ENCODE results near the gene EPAS1. TPM values are rescaled to one million over a fixed set of nuclear protein-coding genes. Genes with fewer than 3 reads are reported as not detected.

Gene EPAS1
- polyA plus RNA-seq, 1 of the 3 experiments (the other 2 are of a cell fraction), result 69.2 TPM

DNA sequence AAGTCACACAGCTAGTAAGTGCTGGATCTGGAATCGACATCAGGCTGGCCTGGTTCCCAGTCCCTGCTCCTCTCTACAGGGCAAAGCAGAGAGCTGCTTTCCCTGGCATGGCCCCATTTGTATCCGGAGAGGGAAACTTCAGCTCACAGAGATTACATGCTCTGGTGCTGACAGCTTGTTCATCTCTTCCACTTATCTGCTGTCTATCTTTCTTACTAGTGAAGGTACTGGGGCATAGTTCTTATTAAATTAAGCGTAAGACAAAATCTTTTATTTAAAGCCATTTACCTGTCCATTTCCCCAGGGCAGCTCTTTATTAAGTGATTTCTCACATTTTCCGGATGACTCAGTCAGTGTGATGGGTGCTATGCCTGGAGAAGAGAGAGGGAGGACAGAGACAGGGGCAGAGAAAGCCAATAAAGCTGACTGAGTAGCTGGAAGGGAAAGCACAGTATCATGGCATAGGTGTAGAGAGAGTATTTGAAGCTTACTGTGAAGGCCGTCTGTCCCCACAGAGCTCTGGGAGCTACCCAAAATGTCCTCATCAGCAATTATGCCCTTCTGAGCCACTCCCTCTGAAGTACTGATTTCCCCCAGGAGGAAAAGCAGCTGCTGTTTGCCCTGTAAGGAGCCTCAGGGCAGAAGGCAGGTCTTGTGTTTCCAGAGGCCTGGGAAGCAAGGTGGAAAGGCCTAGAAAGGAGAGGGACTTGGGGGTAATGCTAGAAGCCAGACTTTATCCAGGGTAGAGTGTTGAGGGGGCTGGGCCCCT is 44.1 kb upstream of the EPAS1 start:
- H3K9me3 ChIP-seq, result no peaks in the 10 kb centered on the region
- no peak overlapping the region for H2AFZ ChIP-seq (ENCODE audit: low read depth)
- POLR2A ChIA-PET, result interaction anchor here (0.5 to 2.0 kb wide), 5 partner anchors 16 to 147 kb away, joined by 3 to 7 read pairs (median 3); partner anchors contain the start of gene EPAS1
- H3F3A ChIP-seq (replicated peaks; ENCODE audit: insufficient read depth), result no peaks in the 10 kb centered on the region
- peaks cover 4 to 34% of the 10 kb centered on the region in 2 experiments; a peak in 2 of 4 replicates for H3K4me1 ChIP-seq (ENCODE audit: control insufficient read depth in 1 of 2, insufficient read depth in 2 of 2, low read depth in 1 of 2, low read length in 1 of 2)
- H3K36me3 ChIP-seq (replicated peaks in 1 of 2; ENCODE audit: control insufficient read depth in 1 of 2, insufficient read depth in 2 of 2, low read length in 1 of 2), result no peaks in the 10 kb centered on the region
- no peaks in the 10 kb centered on the region for H3K9me2 ChIP-seq
- H3K27ac ChIP-seq (ENCODE audit: low read depth in 2 of 2, low read length in 1 of 2), result peak overlapping the region; percentile 37 to 58; a peak in 3 of 4 replicates
- no peak overlapping the region for H3K4me3 ChIP-seq (ENCODE audit: low read depth in 2 of 2, low read length in 1 of 2)
- H3K9ac ChIP-seq, result no peak overlapping the region
- CTCF ChIA-PET, result interaction anchor here (0.7 to 2.3 kb wide), 10 partner anchors 10 to 190 kb away, joined by 3 to 9 read pairs (median 3); no protein-coding TSS in a partner anchor
- 17% methylated on average over 5 of the region's 5 CpGs for WGBS (ENCODE audit: low lambda C conversion rate)
- no peaks in the 10 kb centered on the region for H3K79me2 ChIP-seq (ENCODE audit: insufficient read depth)
- DNase-seq, result peak; percentile 75
- H4K20me1 ChIP-seq (ENCODE audit: insufficient read depth), result no peaks in the 10 kb centered on the region
- 0 out of 2 replicates have a peak overlapping the region, but pooled peaks have one; percentile 5 for H3K4me2 ChIP-seq
- no peaks in the 10 kb centered on the region for H3K27me3 ChIP-seq (ENCODE audit: insufficient read depth)
- TF ChIP-seq TAF1 (IDR thresholded peaks at IDR 0.05; ENCODE audit: borderline replicate concordance, low read depth, low read length), result no peak
- no peak; the same call in 1 of the 2 replicates for TF ChIP-seq SMC3 (IDR thresholded peaks at IDR 0.05; ENCODE audit: low read depth, low read length)
- no peak for TF ChIP-seq IRF3 (IDR thresholded peaks at IDR 0.05; ENCODE audit: low read depth, low read length)
- peak; percentile 90 for TF ChIP-seq GATA2 (CRISPR knock-in tag; IDR thresholded peaks at IDR 0.05)
- 0 out of 2 replicates have a peak, but pooled peaks have one; percentile 2 for TF ChIP-seq USF2 (IDR thresholded peaks at IDR 0.05; ENCODE audit: borderline replicate concordance, low read depth, low read length)
- peak; percentile 73 for TF ChIP-seq JUND (IDR thresholded peaks at IDR 0.05)
- TF ChIP-seq REST (IDR thresholded peaks at IDR 0.05; ENCODE audit: low read depth, low read length), result no peak
- no peak for TF ChIP-seq ELF1 (IDR thresholded peaks at IDR 0.05)
- TF ChIP-seq PBX3 (IDR thresholded peaks at IDR 0.05), result peak; percentile 72
- TF ChIP-seq NFIC (IDR thresholded peaks at IDR 0.05; ENCODE audit: borderline replicate concordance), result peak; percentile 72
- peak; percentile 70; the same call in 1 of the 2 replicates for TF ChIP-seq FOSL2 (IDR thresholded peaks at IDR 0.05; ENCODE audit: borderline replicate concordance, low read depth)
- TF ChIP-seq RFX5 (IDR thresholded peaks at IDR 0.05; ENCODE audit: low read length), result no peak
- no peak for TF ChIP-seq CTCF (IDR thresholded peaks at IDR 0.05)
- TF ChIP-seq, protein P1, sequence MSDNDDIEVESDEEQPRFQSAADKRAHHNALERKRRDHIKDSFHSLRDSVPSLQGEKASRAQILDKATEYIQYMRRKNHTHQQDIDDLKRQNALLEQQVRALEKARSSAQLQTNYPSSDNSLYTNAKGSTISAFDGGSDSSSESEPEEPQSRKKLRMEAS (IDR thresholded peaks at IDR 0.05; ENCODE audit: low read depth), result 0 out of 2 replicates have a peak, but pooled peaks have one; percentile 27
- TF ChIP-seq SIN3A (IDR thresholded peaks at IDR 0.05; ENCODE audit: borderline replicate concordance, low read depth, low read length), result no peak
- no peak for TF ChIP-seq RXRA (IDR thresholded peaks at IDR 0.05; ENCODE audit: borderline replicate concordance, low read depth)
- no peak for TF ChIP-seq GABPA (IDR thresholded peaks at IDR 0.05; ENCODE audit: low read depth)
- TF ChIP-seq FOXM1 (IDR thresholded peaks at IDR 0.05; ENCODE audit: low read depth), result no peak
- peak; percentile 62 for TF ChIP-seq MXI1 (IDR thresholded peaks at IDR 0.05; ENCODE audit: low read depth, low read length)
- 0 out of 2 replicates have a peak, but pooled peaks have one; percentile 23 for TF ChIP-seq POLR2AphosphoS5 (IDR thresholded peaks at IDR 0.05; ENCODE audit: low read depth, low read length)
- TF ChIP-seq YY1 (IDR thresholded peaks at IDR 0.05; ENCODE audit: low read depth), result no peak
- peak; percentile 59; the same call in 1 of the 2 replicates for TF ChIP-seq TEAD4 (IDR thresholded peaks at IDR 0.05; ENCODE audit: borderline replicate concordance, insufficient read depth)
- peak; percentile 58; the same call in 1 of the 2 replicates for TF ChIP-seq TCF12 (IDR thresholded peaks at IDR 0.05)
- peak; percentile 82; the same call in 1 of the 2 replicates for TF ChIP-seq RCOR1 (IDR thresholded peaks at IDR 0.05; ENCODE audit: low read length)
